Chondrocyte (in vitro differentiated cells): Measurements from ENCODE around the gene PPP6R3. TPM values are rescaled to one million over a fixed set of nuclear protein-coding genes. Genes with fewer than 3 reads are reported as not detected.

Experiments
- DNase-seq: peaks from one replicate; pipeline ENCODE4 v3.0.0; 2021; ENCODE audit warnings: mixed read lengths, low spot score
- H3K27ac Mint-ChIP-seq: one replicate; pipeline ENCODE4 v1.8.0; 2021; ENCODE audit warnings: mild to moderate bottlenecking, moderate library complexity, mixed read lengths; ENCODE audit not compliant: unreplicated experiment
- H3K27me3 Mint-ChIP-seq: 2 replicates; pipeline ENCODE4 v1.8.0; 2021; ENCODE audit warnings: low read depth, mixed read lengths
- H3K36me3 Mint-ChIP-seq: 2 replicates; pipeline ENCODE4 v1.8.0; 2021; ENCODE audit warnings: low read depth, mixed read lengths
- H3K4me1 Mint-ChIP-seq: 2 replicates; pipeline ENCODE4 v1.8.0; 2021; ENCODE audit warnings: low read depth, mild to moderate bottlenecking, mixed read lengths
- H3K4me3 Mint-ChIP-seq: one replicate; pipeline ENCODE4 v1.8.0; 2021; ENCODE audit warnings: mild to moderate bottlenecking, moderate library complexity, mixed read lengths; ENCODE audit not compliant: unreplicated experiment
- H3K9me3 Mint-ChIP-seq: 2 replicates; pipeline ENCODE4 v1.8.0; 2021; ENCODE audit warnings: low read depth, mixed read lengths
- total RNA-seq: library from RNA; stranded (reverse); gene quantifications from 3 replicates; pipeline ENCODE4 v1.2.1, GENCODE V29; 2021
- TF ChIP-seq, protein P1 (sequence below): fragments of 200-600 bp; sonication (generic); IDR thresholded peaks from 2 replicates; pipeline ENCODE4 v1.5.0; 2021; ENCODE audit warnings: antibody characterized with exemption, mild to moderate bottlenecking, moderate library complexity

PPP6R3 gene
- total RNA-seq, 1 donor from 2014 or later = 73.4 TPM

DNA sequence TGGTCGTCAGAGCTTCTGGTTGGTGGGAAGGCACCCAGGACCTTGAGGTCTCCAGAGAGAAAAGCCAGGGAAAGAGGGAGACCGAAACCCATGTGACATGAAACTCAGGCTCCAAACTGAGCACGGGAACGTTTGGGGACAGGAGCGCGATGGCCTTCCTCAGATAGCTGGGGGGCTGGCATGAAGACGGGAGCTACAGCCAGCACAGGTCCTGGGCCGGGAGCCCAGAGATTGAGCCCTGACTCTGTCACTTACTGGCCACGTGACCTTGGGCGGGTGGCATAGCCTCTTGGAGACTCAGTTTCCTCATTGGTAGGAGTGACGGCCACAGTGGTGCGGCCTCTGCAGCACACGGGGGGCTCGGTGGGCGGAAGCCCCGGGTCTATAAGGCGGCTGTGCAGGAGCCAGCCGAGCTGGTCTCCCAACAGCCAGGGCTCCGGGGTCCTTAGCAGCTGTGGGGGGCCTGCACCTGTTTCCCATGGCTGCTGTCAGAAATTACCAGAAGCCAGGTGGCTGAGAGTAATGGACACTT, 36.4 kb upstream of the PPP6R3 start:
- TF ChIP-seq, protein P1, sequence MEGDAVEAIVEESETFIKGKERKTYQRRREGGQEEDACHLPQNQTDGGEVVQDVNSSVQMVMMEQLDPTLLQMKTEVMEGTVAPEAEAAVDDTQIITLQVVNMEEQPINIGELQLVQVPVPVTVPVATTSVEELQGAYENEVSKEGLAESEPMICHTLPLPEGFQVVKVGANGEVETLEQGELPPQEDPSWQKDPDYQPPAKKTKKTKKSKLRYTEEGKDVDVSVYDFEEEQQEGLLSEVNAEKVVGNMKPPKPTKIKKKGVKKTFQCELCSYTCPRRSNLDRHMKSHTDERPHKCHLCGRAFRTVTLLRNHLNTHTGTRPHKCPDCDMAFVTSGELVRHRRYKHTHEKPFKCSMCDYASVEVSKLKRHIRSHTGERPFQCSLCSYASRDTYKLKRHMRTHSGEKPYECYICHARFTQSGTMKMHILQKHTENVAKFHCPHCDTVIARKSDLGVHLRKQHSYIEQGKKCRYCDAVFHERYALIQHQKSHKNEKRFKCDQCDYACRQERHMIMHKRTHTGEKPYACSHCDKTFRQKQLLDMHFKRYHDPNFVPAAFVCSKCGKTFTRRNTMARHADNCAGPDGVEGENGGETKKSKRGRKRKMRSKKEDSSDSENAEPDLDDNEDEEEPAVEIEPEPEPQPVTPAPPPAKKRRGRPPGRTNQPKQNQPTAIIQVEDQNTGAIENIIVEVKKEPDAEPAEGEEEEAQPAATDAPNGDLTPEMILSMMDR = no peak
- Mint-ChIP-seq H3K9me3 (peaks cover 4% of the 10 kb centered on the region), H3K4me1 (no peaks in the 10 kb centered on the region), H3K36me3 (peaks cover 26% of the 10 kb centered on the region), H3K27me3 (no peaks in the 10 kb centered on the region), H3K27ac (no peak overlapping the region), H3K4me3 (no peak overlapping the region)
- DNase-seq = no peak

DNA sequence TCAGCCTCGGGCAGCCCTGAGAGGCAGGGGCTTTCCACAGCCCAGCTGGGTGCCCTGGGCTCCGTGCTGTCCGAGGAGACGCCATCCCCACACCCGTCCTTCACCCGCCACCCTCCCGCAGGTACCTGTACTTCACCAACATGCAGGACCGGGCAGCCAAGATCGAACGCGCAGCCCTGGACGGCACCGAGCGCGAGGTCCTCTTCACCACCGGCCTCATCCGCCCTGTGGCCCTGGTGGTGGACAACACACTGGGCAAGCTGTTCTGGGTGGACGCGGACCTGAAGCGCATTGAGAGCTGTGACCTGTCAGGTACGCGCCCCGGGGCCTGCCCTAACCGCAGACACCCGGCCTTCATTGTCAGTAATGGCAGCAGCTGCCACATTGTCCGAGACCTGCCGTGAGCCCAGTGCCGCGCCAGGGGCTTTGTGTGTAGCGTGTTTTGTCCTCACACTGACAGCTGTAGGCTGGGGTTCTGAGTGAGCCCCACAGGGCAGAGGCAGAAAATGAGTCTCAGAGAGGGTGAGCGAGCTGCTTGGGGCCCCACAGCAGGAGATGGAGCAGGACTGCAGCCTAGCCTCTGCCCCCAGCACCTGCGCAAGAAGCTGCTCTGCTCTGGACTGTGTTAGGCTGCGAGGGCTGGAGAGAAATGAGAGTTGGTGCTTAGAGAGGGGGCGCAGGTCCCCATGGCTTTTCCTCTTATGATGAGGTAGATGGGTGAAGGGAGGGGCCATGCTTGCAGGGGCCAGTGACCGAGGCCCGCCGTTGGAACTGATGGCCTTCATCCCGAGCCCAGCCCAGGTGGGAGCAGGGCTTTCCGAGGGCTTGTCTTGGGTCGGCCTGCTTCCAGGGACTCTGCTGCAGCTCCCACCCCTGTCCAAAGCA, 35.3 kb upstream of the PPP6R3 start:
- H3K27me3 Mint-ChIP-seq = no peaks in the 10 kb centered on the region
- TF ChIP-seq, protein P1 = no peak
- DNase-seq = no peak
- H3K27ac Mint-ChIP-seq = no peak overlapping the region
- H3K4me1 Mint-ChIP-seq = no peaks in the 10 kb centered on the region
- peaks cover 31% of the 10 kb centered on the region for H3K36me3 Mint-ChIP-seq
- peaks cover 9% of the 10 kb centered on the region for H3K9me3 Mint-ChIP-seq
- no peak overlapping the region for H3K4me3 Mint-ChIP-seq

DNA sequence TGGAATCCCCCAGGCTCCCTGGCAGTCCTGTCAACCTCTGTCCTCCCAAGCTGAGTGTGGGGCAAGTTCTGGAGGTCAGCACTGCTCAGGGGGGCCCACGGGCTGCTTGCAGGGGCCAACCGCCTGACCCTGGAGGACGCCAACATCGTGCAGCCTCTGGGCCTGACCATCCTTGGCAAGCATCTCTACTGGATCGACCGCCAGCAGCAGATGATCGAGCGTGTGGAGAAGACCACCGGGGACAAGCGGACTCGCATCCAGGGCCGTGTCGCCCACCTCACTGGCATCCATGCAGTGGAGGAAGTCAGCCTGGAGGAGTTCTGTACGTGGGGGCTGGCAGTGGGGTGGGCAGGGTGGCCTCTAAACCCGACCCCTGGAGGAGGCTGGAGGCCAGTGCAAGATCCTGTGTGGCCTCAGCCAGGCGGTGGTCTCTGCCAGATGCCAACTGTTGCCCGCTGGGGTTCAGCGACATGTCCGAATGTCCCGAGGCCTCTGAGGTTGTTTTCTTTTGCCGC, 34.6 kb upstream of the PPP6R3 start:
- Mint-ChIP-seq H3K27me3 (no peaks in the 10 kb centered on the region), H3K9me3 (peaks cover 9% of the 10 kb centered on the region), H3K4me1 (no peaks in the 10 kb centered on the region), H3K36me3 (peaks cover 37% of the 10 kb centered on the region), H3K4me3 (no peak overlapping the region), H3K27ac (no peak overlapping the region)
- DNase-seq = no peak
- TF ChIP-seq, protein P1 = no peak

DNA sequence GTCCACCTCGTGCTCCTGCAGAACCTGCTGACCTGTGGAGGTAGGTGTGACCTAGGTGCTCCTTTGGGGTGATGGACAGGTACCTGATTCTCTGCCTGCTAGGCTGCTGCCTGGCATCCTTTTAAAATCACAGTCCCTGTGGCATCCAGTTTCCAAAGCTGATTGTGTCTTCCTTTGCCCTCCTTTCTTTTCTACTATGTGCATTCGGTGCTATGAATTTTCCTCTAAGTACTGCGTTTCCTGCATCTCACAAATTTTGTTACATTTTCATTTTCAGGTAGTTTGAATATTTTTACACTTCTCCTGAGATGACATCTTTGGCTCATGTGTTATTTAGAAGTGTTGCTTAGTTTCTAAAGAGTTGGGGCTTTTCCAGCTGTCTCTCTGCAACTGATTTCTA, 30.9 kb upstream of the PPP6R3 start:
- Mint-ChIP-seq H3K9me3 (peaks cover 9% of the 10 kb centered on the region), H3K36me3 (peaks cover 40% of the 10 kb centered on the region), H3K4me1 (no peaks in the 10 kb centered on the region), H3K27ac (no peak overlapping the region), H3K27me3 (no peaks in the 10 kb centered on the region), H3K4me3 (no peak overlapping the region)
- no peak for DNase-seq
- TF ChIP-seq, protein P1 = no peak

DNA sequence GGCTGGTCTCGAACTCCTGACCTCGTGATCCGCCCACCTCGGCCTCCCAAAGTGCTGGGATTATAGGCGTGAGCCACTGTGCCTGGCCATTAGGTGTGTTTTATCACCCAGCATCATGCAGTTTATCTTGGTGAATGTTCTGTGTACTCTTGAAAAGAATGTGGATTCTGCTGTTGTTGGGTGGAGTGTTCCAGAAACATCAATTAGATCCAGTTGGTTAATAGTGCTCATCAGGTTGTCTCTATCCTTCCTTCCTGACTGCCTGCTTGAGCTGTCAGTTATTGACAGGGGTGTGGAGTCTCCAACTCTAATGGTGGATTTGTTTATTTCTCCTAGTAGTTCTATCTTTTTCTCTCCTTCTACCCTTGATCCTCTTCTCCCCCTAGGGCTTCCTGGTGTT, 30.2 kb upstream of the PPP6R3 start:
- Mint-ChIP-seq H3K4me3 (no peak overlapping the region), H3K4me1 (no peaks in the 10 kb centered on the region), H3K36me3 (peaks cover 33% of the 10 kb centered on the region), H3K9me3 (peaks cover 9% of the 10 kb centered on the region), H3K27ac (no peak overlapping the region), H3K27me3 (no peaks in the 10 kb centered on the region)
- TF ChIP-seq, protein P1 = no peak
- no peak for DNase-seq
